Caco-2 (cell line): Measurements from ENCODE around the gene SPRR2D. TPM values are rescaled to one million over a fixed set of nuclear protein-coding genes. Genes with fewer than 3 reads are reported as not detected.
"Not testable (repeated sequence)": the region's sequence is repeated elsewhere in the genome, so short reads cannot be mapped to it uniquely, and the experiment has no call there.

Experiments
- BruUV-seq: library from RNA; stranded (reverse); fragments of 400-500 nt; replicated peaks from 2 replicates; lab custom pipeline; 2021; lab: Mats Ljungman, UMichigan
- CTCF ChIA-PET: fragments of 300-600 bp; sonication (Branson Sonifier 250); formaldehyde crosslinking; loops from one replicate; lab custom pipeline; 2022; ENCODE audit warnings: antibody characterized with exemption; lab: Charles Lee
- POLR2A ChIA-PET: fragments of 300-600 bp; sonication (Branson Sonifier 250); formaldehyde crosslinking; loops from one replicate; lab custom pipeline; 2022; ENCODE audit warnings: antibody characterized with exemption; lab: Charles Lee
- DNase-seq, 2 experiments: peaks; one replicate each; pipeline versions ENCODE4 v3.0.0 to v3.0.0-alpha.2; 2020 to 2022
- H3K27me3 ChIP-seq: replicated peaks from 2 replicates; pipeline ENCODE4 v1.6.0; 2011; ENCODE audit warnings: low read length; ENCODE audit not compliant: control insufficient read depth, insufficient read depth
- H3K36me3 ChIP-seq: 2 replicates; pipeline ENCODE4 v1.5.1; 2011; ENCODE audit warnings: low read length; ENCODE audit not compliant: control insufficient read depth, insufficient read depth
- H3K4me1 ChIP-seq: fragments of 250-450 bp; sonication (Bioruptor Pico); 2 replicates; pipeline ENCODE4 v1.5.1; 2020; ENCODE audit warnings: mild to moderate bottlenecking
- H3K4me3 ChIP-seq: 2 replicates; pipeline ENCODE4 v1.5.1; 2011; ENCODE audit warnings: low read depth, mild to moderate bottlenecking, control low read depth, low read length
- H3K9me3 ChIP-seq: fragments of 250-450 bp; sonication (Bioruptor Pico); 2 replicates; pipeline ENCODE4 v1.5.1; 2020; ENCODE audit warnings: mild to moderate bottlenecking, moderate library complexity
- H3K27ac Mint-ChIP-seq: one replicate; pipeline ENCODE4 v1.8.0; 2022; ENCODE audit warnings: mixed read lengths; ENCODE audit not compliant: unreplicated experiment
- H3K27me3 Mint-ChIP-seq: one replicate; pipeline ENCODE4 v1.8.0; 2022; ENCODE audit warnings: mixed read lengths; ENCODE audit not compliant: insufficient read depth, unreplicated experiment
- H3K36me3 Mint-ChIP-seq: one replicate; pipeline ENCODE4 v1.8.0; 2022; ENCODE audit warnings: mild to moderate bottlenecking, mixed read lengths; ENCODE audit not compliant: insufficient read depth, unreplicated experiment
- H3K4me1 Mint-ChIP-seq: one replicate; pipeline ENCODE4 v1.8.0; 2022; ENCODE audit warnings: low read depth, mixed read lengths; ENCODE audit not compliant: unreplicated experiment
- H3K4me3 Mint-ChIP-seq: one replicate; pipeline ENCODE4 v1.8.0; 2022; ENCODE audit warnings: mild to moderate bottlenecking, moderate library complexity, mixed read lengths; ENCODE audit not compliant: unreplicated experiment
- H3K9me3 Mint-ChIP-seq: one replicate; pipeline ENCODE4 v1.8.0; 2022; ENCODE audit warnings: mixed read lengths; ENCODE audit not compliant: unreplicated experiment
- intact Hi-C: fragments of 100-400 bp; cut with micrococcal nuclease; formaldehyde crosslinking; loops from one replicate; pipeline ENCODE4 v1.10.0; 2022; ENCODE audit not compliant: unreplicated experiment
- total RNA-seq: library from RNA; stranded (reverse); gene quantifications from 2 replicates; pipeline ENCODE4 v1.2.3, GENCODE V29; 2022
- TF ChIP-seq, protein P1 (sequence below), 2 experiments: fragments of 200-600 bp in 1 of 2; IDR thresholded peaks; 1 replicate in 1 of 2; 2 replicates in 1 of 2; pipeline versions ENCODE4 v1.5.1 to v1.8.0; 2011 to 2022; ENCODE audit warnings: antibody characterized with exemption in 1 of 2, control low read depth in 1 of 2, inconsistent platforms in 1 of 2, low read depth in 1 of 2, low read length in 1 of 2, mild to moderate bottlenecking in 1 of 2, moderate library complexity in 1 of 2; ENCODE audit not compliant: insufficient read depth in 1 of 2, severe bottlenecking in 1 of 2, unreplicated experiment in 1 of 2

The SPRR2D gene
- total RNA-seq, 1 experiment from 2014 or later: not detected

- Mint-ChIP-seq H3K27me3 (peaks cover 3% of the 10 kb centered on the region), H3K36me3 (no peaks in the 10 kb centered on the region), H3K4me3 (no peak overlapping the region), H3K4me1 (no peaks in the 10 kb centered on the region), H3K27ac (no peak overlapping the region), H3K9me3 (no peaks in the 10 kb centered on the region)
- DNase-seq: no peak
- intact Hi-C loops: no loop called here
- no peaks in the 10 kb centered on the region for H3K27me3 ChIP-seq
- H3K9me3 ChIP-seq: no peaks in the 10 kb centered on the region
- POLR2A ChIA-PET: no interaction called here
- H3K36me3 ChIP-seq: no peaks in the 10 kb centered on the region
- CTCF ChIA-PET: no interaction called here
- TF ChIP-seq, protein P1, sequence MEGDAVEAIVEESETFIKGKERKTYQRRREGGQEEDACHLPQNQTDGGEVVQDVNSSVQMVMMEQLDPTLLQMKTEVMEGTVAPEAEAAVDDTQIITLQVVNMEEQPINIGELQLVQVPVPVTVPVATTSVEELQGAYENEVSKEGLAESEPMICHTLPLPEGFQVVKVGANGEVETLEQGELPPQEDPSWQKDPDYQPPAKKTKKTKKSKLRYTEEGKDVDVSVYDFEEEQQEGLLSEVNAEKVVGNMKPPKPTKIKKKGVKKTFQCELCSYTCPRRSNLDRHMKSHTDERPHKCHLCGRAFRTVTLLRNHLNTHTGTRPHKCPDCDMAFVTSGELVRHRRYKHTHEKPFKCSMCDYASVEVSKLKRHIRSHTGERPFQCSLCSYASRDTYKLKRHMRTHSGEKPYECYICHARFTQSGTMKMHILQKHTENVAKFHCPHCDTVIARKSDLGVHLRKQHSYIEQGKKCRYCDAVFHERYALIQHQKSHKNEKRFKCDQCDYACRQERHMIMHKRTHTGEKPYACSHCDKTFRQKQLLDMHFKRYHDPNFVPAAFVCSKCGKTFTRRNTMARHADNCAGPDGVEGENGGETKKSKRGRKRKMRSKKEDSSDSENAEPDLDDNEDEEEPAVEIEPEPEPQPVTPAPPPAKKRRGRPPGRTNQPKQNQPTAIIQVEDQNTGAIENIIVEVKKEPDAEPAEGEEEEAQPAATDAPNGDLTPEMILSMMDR (IDR thresholded peaks at IDR 0.05; ENCODE audit: insufficient read depth in 1 of 2, low read depth in 1 of 2, low read length in 1 of 2, severe bottlenecking in 1 of 2, unreplicated experiment in 1 of 2): no peak
- no peaks in the 10 kb centered on the region for H3K4me1 ChIP-seq
- H3K4me3 ChIP-seq: no peak overlapping the region
- BruUV-seq: no TSS peak
Measured at GRCh38 chr1:153025797-153026196, 15.1 kb downstream of the SPRR2D start.

- CTCF ChIA-PET: no interaction called here
- no peak overlapping the region for H3K4me3 Mint-ChIP-seq
- no peaks in the 10 kb centered on the region for H3K4me1 Mint-ChIP-seq
- intact Hi-C loops: no loop called here
- TF ChIP-seq, protein P1 (IDR thresholded peaks at IDR 0.05; ENCODE audit: insufficient read depth in 1 of 2, low read depth in 1 of 2, low read length in 1 of 2, severe bottlenecking in 1 of 2, unreplicated experiment in 1 of 2): no peak
- BruUV-seq: no TSS peak
- H3K9me3 Mint-ChIP-seq: no peaks in the 10 kb centered on the region
- peaks cover 7% of the 10 kb centered on the region for H3K27me3 Mint-ChIP-seq
- POLR2A ChIA-PET: no interaction called here
- H3K4me3 ChIP-seq: no peak overlapping the region
- DNase-seq: no peak
- H3K36me3 ChIP-seq: no peaks in the 10 kb centered on the region
- H3K36me3 Mint-ChIP-seq: no peaks in the 10 kb centered on the region
- no peaks in the 10 kb centered on the region for H3K27me3 ChIP-seq
- no peak overlapping the region for H3K27ac Mint-ChIP-seq
- no peaks in the 10 kb centered on the region for H3K9me3 ChIP-seq
- no peaks in the 10 kb centered on the region for H3K4me1 ChIP-seq
Measured at GRCh38 chr1:153024413-153024812, 16.5 kb downstream of the SPRR2D start.

DNA sequence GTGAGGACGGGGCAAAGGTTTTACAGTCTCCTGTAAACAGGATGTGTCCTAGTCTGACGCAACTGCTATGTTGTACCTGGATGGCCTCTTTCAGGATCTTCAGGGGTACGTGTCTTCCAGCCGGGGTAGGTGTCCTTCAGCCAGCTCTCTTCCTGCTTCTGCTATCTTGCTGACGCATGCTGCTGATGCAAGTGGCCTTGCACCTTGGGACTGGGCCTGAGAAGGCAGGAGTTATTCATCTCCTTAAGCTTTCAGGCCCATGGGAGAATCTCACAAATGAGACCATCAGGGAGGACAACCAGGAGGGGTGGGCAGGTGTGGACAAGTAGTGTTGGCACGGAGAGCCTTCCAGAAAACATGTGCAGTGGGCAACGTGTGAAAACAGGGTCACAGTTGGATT lies 17.8 kb downstream of the SPRR2D start:
- Histone ChIP-seq H3K27me3 (no peaks in the 10 kb centered on the region), H3K36me3 (no peaks in the 10 kb centered on the region), H3K4me3 (no peak overlapping the region), H3K9me3 (no peaks in the 10 kb centered on the region), H3K4me1 (no peaks in the 10 kb centered on the region)
- H3K36me3 Mint-ChIP-seq: no peaks in the 10 kb centered on the region
- H3K4me1 Mint-ChIP-seq: no peaks in the 10 kb centered on the region
- TF ChIP-seq, protein P1 (IDR thresholded peaks at IDR 0.05; ENCODE audit: insufficient read depth in 1 of 2, low read depth in 1 of 2, low read length in 1 of 2, severe bottlenecking in 1 of 2, unreplicated experiment in 1 of 2): no peak
- ChIA-PET CTCF (no interaction called here), POLR2A (no interaction called here)
- H3K4me3 Mint-ChIP-seq: no peak overlapping the region
- H3K27ac Mint-ChIP-seq: no peak overlapping the region
- no peak for DNase-seq
- no peaks in the 10 kb centered on the region for H3K9me3 Mint-ChIP-seq
- no TSS peak for BruUV-seq
- intact Hi-C loops: no loop called here
- H3K27me3 Mint-ChIP-seq: peaks cover 7% of the 10 kb centered on the region

DNA sequence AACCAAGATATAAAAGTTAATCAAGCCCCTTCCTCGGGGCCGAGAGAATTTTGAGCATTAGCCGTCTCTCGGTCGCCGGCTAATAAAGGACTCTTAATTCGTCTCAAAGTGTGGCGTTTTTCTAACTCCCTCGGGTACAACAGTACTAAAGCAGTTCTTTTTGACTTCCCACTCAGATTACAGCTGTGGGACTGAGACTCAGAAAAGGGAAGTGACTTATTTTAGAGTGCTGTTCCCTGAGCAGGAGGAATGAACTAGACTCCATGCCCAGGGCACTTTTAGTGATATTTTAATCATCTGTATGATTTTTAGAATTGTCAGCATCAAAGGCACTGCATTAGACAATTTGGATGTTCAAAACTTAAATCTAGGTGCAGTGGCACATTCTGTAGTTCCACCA lies 18.6 kb downstream of the SPRR2D start:
- H3K36me3 ChIP-seq, H3K9me3 ChIP-seq, BruUV-seq, H3K27me3 ChIP-seq, POLR2A ChIA-PET, H3K27me3 Mint-ChIP-seq, DNase-seq, H3K27ac Mint-ChIP-seq, H3K4me3 ChIP-seq, H3K4me3 Mint-ChIP-seq, H3K36me3 Mint-ChIP-seq, H3K9me3 Mint-ChIP-seq, H3K4me1 Mint-ChIP-seq, H3K4me1 ChIP-seq, intact Hi-C loops, CTCF ChIA-PET: not testable (repeated sequence)

DNA sequence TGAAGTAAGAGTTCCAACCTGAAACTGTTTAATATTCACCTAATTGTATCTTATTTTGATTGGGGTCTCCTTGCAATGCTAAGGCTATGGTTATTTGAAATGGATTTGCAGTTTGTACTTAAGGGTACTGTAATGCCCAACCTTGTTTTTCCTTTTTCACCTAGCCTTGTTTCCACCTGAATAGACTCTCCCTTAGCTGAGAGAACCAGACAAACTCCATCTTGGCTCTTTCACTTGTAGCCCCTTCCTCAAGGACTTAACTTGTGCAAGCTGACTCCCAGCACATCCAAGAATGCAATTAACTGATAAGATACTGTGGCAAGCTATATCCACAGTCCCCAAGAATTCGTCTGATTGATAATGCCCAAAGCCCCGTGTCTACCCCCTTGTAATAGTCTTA lies 19.1 kb downstream of the SPRR2D start:
- H3K9me3 Mint-ChIP-seq, H3K27me3 Mint-ChIP-seq, H3K4me3 ChIP-seq, H3K9me3 ChIP-seq, H3K27ac Mint-ChIP-seq, H3K4me1 ChIP-seq, H3K36me3 Mint-ChIP-seq, CTCF ChIA-PET, BruUV-seq, H3K4me3 Mint-ChIP-seq, H3K4me1 Mint-ChIP-seq, H3K36me3 ChIP-seq, POLR2A ChIA-PET, H3K27me3 ChIP-seq, DNase-seq, intact Hi-C loops: not testable (repeated sequence)
